OCI-LY1 (cell line): ENCODE measurements around the gene RASL10A.

Experiments
- H2AFZ ChIP-seq: fragments of 200-600 bp; sonication (generic), shearing (Covaris generic); 2 replicates; pipeline ENCODE4 v1.6.0; 2014; ENCODE audit warnings: antibody characterized with exemption, mild to moderate bottlenecking, low read length
- H3F3A ChIP-seq: fragments of 200-600 bp; sonication (generic), shearing (Covaris generic); 2 replicates; pipeline ENCODE4 v1.6.0; 2014; ENCODE audit warnings: mild to moderate bottlenecking, antibody characterized with exemption, low read length, moderate library complexity; ENCODE audit not compliant: insufficient read depth
- H3K27ac ChIP-seq: fragments of 200-600 bp; sonication (generic); 2 replicates; pipeline ENCODE4 v1.5.1; 2014; ENCODE audit warnings: low read length, mixed run types, mild to moderate bottlenecking, low read depth; ENCODE audit not compliant: poor library complexity, severe bottlenecking
- H3K27me3 ChIP-seq: fragments of 200-600 bp; sonication (generic); 2 replicates; pipeline ENCODE4 v1.6.0; 2014; ENCODE audit warnings: antibody characterized with exemption, mild to moderate bottlenecking, low read length, moderate library complexity; ENCODE audit not compliant: insufficient read depth
- H3K36me3 ChIP-seq: fragments of 200-600 bp; sonication (generic); 2 replicates; pipeline ENCODE4 v1.6.1; 2014; ENCODE audit warnings: mild to moderate bottlenecking, antibody characterized with exemption, low read length, moderate library complexity, mixed read lengths; ENCODE audit not compliant: insufficient read depth
- H3K4me1 ChIP-seq: fragments of 200-600 bp; sonication (generic); 2 replicates; pipeline ENCODE4 v1.5.1; 2014; ENCODE audit warnings: mild to moderate bottlenecking, low read length, moderate library complexity; ENCODE audit not compliant: insufficient read depth, severe bottlenecking
- H3K4me2 ChIP-seq: fragments of 200-600 bp; sonication (generic), shearing (Covaris generic); 2 replicates; pipeline ENCODE4 v1.6.1; 2014; ENCODE audit warnings: low read length
- H3K4me3 ChIP-seq: fragments of 200-600 bp; sonication (generic); 2 replicates; pipeline ENCODE4 v1.5.1; 2014; ENCODE audit warnings: low read length, low read depth, mild to moderate bottlenecking, mixed read lengths; ENCODE audit not compliant: poor library complexity, severe bottlenecking
- H3K79me2 ChIP-seq: fragments of 200-600 bp; shearing (Covaris generic); 2 replicates; pipeline ENCODE4 v1.6.1; 2016; ENCODE audit warnings: mixed run types, low read length, mixed read lengths; ENCODE audit not compliant: insufficient read depth
- H3K9ac ChIP-seq: fragments of 200-600 bp; sonication (generic), shearing (Covaris generic); 2 replicates; pipeline ENCODE4 v1.6.1; 2014; ENCODE audit warnings: mild to moderate bottlenecking, low read length, mixed read lengths
- H3K9me2 ChIP-seq: fragments of 200-600 bp; sonication (generic), shearing (Covaris generic); 2 replicates; pipeline ENCODE4 v1.6.1; 2014; ENCODE audit warnings: low read depth, mild to moderate bottlenecking, low read length, mixed read lengths
- H3K9me3 ChIP-seq: fragments of 200-600 bp; shearing (Covaris generic); 2 replicates; pipeline ENCODE4 v1.6.1; 2014; ENCODE audit warnings: low read length, mixed read lengths
- H4K20me1 ChIP-seq: fragments of 200-600 bp; sonication (generic), shearing (Covaris generic); 2 replicates; pipeline ENCODE4 v1.6.0; 2016; ENCODE audit warnings: mild to moderate bottlenecking, low read length; ENCODE audit not compliant: insufficient read depth
- CTCF ChIP-seq: fragments of 200-600 bp; sonication (generic), shearing (Covaris generic); IDR thresholded peaks from 2 replicates; pipeline ENCODE4 v1.5.1; 2017; ENCODE audit warnings: mild to moderate bottlenecking, antibody characterized with exemption, low read length, moderate library complexity, mixed read lengths
- EZH2 ChIP-seq: fragments of 200-600 bp; sonication (generic), shearing (Covaris generic); IDR thresholded peaks from 2 replicates; pipeline ENCODE4 v1.8.0; 2017; ENCODE audit warnings: borderline replicate concordance, mixed run types, mild to moderate bottlenecking, antibody characterized with exemption, low read length, moderate library complexity, mixed read lengths

RASL10A gene

GRCh38 chr22:29342177-29342576, 26.7 kb upstream of the RASL10A start:
- Histone ChIP-seq H3F3A (no peaks in the 10 kb centered on the region), H3K9ac (no peak overlapping the region), H3K4me1 (no peaks in the 10 kb centered on the region), H2AFZ (no peak overlapping the region), H3K27ac (no peak overlapping the region), H3K27me3 (no peaks in the 10 kb centered on the region), H4K20me1 (no peaks in the 10 kb centered on the region), H3K36me3 (peaks cover 94% of the 10 kb centered on the region), H3K9me2 (no peaks in the 10 kb centered on the region), H3K9me3 (no peaks in the 10 kb centered on the region), H3K79me2 (no peaks in the 10 kb centered on the region), H3K4me2 (no peak overlapping the region), H3K4me3 (no peak overlapping the region)
- TF ChIP-seq EZH2 (no peak), CTCF (no peak)

GRCh38 chr22:29341849-29342127, 26.3 kb upstream of the RASL10A start:
- H3K4me3 ChIP-seq = no peak overlapping the region
- H3K9ac ChIP-seq = no peak overlapping the region
- no peak for TF ChIP-seq CTCF
- TF ChIP-seq EZH2 = no peak
- no peaks in the 10 kb centered on the region for H3K79me2 ChIP-seq
- H3K4me2 ChIP-seq = no peak overlapping the region
- H3K4me1 ChIP-seq = no peaks in the 10 kb centered on the region
- H4K20me1 ChIP-seq = no peaks in the 10 kb centered on the region
- H2AFZ ChIP-seq = no peak overlapping the region
- H3K27ac ChIP-seq = no peak overlapping the region
- H3K9me3 ChIP-seq = no peaks in the 10 kb centered on the region
- no peaks in the 10 kb centered on the region for H3K9me2 ChIP-seq
- no peaks in the 10 kb centered on the region for H3K27me3 ChIP-seq
- H3F3A ChIP-seq = no peaks in the 10 kb centered on the region
- H3K36me3 ChIP-seq = peaks cover 94% of the 10 kb centered on the region

- Histone ChIP-seq H3K27me3 (no peaks in the 10 kb centered on the region), H3K4me1 (no peaks in the 10 kb centered on the region), H3F3A (no peaks in the 10 kb centered on the region), H3K36me3 (peaks cover 92% of the 10 kb centered on the region), H3K4me2 (no peak overlapping the region), H4K20me1 (no peaks in the 10 kb centered on the region), H3K79me2 (no peaks in the 10 kb centered on the region), H3K4me3 (no peak overlapping the region), H3K9ac (no peak overlapping the region), H3K27ac (no peak overlapping the region), H2AFZ (no peak overlapping the region), H3K9me3 (no peaks in the 10 kb centered on the region), H3K9me2 (no peaks in the 10 kb centered on the region)
- TF ChIP-seq CTCF (no peak), EZH2 (no peak)
These were observed 25.8 kb upstream of the RASL10A start for GRCh38 chr22:29341056-29341848.
